Dedifferentiated amniotic fluid mesenchymal stem cell (primary cell): ENCODE measurements around the gene NBPF4.
"Not testable (repeated sequence)": the region's sequence is repeated elsewhere in the genome, so short reads cannot be mapped to it uniquely, and the experiment has no call there.

Experiments
- DNase-seq: peaks from one replicate; pipeline ENCODE4 v3.0.0-alpha.2; 2016; ENCODE audit errors: extremely low spot score

The NBPF4 gene, protein sequence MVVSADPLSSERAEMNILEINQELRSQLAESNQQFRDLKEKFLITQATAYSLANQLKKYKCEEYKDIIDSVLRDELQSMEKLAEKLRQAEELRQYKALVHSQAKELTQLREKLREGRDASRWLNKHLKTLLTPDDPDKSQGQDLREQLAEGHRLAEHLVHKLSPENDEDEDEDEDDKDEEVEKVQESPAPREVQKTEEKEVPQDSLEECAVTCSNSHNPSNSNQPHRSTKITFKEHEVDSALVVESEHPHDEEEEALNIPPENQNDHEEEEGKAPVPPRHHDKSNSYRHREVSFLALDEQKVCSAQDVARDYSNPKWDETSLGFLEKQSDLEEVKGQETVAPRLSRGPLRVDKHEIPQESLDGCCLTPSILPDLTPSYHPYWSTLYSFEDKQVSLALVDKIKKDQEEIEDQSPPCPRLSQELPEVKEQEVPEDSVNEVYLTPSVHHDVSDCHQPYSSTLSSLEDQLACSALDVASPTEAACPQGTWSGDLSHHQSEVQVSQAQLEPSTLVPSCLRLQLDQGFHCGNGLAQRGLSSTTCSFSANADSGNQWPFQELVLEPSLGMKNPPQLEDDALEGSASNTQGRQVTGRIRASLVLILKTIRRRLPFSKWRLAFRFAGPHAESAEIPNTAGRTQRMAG

DNA sequence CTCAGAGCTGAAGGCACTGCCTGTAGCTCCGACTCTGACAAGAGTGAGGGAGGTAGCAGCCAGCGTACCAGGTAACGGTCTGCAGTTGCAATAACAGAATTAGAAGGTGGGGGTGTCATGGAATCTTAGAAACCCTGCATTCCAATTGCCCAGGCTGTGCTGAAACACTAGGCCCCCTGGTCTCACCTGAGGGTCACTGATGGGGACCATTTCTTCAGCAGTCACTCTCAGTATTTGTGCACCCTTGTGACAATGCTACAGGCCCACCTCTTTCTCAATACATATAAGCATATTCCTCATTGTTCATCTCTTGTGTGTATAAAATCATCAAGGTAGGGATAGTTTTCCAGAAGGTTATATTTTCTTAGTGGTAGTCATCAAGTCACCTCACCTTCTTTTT is at the start of gene NBPF4:
Gene NBPF4, minus strand, starts transcription at position 101 of the 400 bp plus-strand sequence. CDS start 315 bp downstream, outside the sequence.
- DNase-seq: not testable (repeated sequence)

DNA sequence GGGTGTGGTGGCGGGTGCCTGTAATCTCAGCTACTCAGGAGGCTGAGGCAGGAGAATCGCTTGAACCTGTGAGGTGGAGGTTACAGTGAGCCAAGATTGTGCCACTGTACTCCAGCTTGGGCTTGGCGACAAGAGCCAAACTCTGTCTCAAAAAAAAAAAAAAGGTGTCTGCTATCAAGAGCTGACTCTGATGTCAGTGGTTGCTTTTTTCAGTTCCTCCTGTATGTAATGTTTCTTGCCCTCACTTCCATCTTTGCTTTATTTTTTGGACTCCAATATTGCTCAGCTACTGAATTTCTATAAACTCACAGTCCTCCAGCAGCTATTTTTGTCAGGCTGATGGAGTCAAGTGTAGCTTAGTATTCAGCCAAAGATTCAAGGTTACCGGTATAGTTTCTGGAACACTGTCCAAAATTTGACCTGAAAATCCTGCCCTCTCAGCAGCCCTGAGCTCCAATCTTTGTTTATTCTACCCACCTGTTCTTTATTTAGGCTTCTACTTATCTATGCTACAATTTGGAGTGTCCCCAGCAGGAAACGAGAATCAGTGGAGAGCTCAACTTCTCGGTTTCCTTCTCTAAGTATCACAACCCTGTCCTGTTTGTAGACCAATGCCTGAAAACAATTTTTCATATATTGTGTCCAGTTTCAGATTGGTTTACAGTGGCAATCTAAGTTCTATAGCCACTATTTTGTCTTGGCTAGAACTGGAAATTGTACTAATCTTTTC is 38.8 kb upstream of the NBPF4 start:
- DNase-seq: not testable (repeated sequence)

GRCh38 chr1:108272485-108273327 is 28.8 kb upstream of the NBPF4 start:
- not testable (repeated sequence) for DNase-seq

DNA sequence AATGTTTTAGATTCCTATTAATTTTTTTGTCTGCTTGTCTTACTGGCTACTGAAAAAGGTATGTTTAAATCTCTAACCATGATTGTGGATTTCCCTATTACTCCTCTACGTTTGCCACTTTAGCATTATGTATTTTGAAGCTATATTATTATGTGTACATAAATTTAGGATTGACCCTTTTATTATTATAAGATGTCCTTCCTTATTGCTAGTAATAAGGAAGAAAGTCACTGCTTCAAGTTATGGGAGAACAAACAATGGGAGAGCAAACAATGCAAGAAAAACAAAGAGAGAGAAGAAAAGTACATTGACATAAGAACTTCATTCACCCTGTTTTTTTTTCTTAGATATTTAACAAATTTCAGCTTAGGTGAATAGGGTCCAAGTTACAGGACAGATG is 23.2 kb upstream of the NBPF4 start:
- DNase-seq: not testable (repeated sequence)

GRCh38 chr1:108261967-108262366 is 18.1 kb upstream of the NBPF4 start:
- DNase-seq: not testable (repeated sequence)

DNA sequence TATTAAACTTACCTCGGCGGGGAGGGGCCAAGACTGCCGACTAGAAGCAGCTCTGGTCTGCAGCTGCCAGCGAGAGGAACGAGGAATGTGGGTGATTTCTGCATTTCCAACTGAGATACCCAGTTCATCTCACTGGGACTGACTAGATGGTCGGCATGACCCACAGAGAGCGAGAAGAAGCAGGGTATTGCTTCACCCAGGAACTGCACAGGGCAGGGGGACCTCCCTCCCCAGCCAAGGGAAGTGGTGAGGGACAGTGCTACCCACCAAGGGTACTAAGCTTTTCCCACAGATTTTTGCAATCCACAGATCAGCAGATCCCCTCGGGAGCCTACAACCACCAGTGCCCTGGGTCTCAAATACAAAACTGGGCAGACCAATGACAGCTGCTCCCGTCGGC is 17.6 kb upstream of the NBPF4 start:
- DNase-seq: not testable (repeated sequence)

DNA sequence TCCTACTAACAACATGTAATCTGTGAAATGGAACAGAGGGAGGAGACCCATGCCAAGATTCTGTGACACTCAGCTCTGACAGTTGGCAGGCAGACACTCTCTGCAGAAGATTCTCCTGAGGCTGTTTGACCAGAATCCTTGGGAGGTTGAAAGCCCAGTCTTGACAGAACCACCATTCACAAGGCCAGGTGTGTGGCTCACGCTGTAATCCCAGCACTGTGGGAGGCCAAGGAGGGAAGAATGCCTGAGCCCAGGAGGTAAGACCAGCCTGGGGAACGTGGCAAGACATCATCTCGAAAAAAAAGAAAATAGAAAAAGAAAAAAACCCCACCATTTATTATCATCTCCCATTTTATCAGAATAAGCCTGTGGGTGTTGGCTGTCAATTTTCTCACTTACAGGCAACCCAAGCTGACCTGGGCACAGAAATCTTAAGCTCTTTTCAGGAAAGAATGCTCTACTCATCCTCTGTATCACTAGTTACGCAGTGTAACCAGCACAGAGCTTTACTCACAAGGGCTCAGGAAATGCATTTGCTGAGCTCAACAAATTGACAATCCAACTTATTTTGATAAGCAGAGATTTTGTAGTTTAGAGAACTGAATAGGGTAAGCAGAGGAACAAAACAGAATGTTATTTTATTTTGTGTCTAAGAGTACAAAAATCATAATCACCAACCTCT is 16.8 kb upstream of the NBPF4 start:
- DNase-seq: not testable (repeated sequence)

DNA sequence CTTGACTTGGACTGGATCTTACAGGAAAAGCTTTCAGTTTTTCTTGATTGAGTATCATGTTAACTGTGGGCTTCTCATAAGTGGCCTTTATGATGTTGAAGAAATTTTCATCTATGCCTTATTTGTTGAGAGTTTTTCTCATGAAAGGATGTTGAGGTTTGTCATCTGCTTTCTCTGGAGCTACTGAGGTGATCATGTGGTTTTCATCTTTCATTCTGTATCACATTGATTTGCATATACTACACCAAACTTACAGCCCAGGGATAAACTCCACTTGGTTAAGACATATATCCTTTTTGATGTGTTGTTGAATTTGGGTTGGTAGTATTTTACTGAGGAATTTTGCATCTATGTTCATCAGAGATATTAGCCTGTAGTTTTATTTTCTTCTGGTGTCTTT is 11.6 kb upstream of the NBPF4 start:
- not testable (repeated sequence) for DNase-seq

DNA sequence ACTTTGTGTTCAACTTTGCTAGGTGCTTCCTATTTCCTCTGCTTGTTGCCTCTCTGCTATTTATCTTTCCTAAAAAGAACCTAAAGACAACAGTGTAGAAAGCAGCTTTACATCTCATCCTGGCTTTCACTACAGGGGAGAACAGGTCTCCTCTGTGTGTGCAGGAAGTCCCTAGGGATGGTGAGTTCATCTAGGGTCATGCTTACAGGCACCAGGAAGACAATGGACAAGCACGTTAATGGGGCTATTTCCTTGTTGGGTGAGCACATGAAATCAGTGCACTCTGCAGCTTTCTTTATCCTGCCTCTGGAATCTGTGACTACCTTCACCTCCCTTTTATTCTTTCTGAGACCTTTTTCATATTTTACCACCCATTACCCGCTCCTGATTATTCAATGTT is 4.5 kb downstream of the NBPF4 start:
- DNase-seq: not testable (repeated sequence)

DNA sequence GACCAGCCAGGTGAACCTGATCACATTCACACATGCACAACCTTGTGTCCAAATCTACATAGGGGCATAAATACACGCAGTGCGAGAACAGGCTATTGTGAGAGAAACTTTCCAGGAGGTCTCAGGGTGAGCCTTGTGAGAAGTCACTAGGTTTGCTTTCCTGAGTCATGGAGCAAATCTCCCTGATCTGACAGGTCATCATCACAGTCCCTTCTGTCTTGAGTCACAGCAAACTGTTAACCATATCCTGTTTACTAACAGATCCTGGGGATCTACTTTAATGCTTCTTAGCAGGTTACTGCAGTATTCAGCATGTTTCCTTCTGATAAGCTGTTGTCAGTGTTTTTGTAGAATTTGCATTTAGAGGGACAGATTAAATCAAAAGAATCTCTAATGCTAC is 8.6 kb downstream of the NBPF4 start:
- not testable (repeated sequence) for DNase-seq

DNA sequence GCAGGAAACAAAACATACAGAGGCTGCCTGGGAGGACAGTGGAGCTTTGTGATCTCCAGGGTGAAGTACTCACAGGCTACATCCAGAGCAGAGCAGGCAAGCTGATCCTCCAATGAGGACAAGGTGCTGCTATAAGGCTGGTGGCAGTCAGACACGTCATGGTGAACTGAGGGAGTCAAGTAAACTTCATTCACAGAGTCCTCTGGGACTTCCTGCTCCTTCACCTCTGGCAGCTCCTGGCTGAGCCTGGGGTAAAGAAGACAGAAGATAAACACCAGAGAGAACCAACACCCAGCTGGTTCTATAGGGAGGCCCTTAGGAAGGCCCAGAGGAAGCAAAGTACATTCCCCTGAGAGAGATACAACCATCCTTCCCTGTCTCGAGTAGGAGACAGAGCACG is 11.7 kb downstream of the NBPF4 start:
- DNase-seq: not testable (repeated sequence)

- DNase-seq: not testable (repeated sequence)
These were observed 13.9 kb downstream of the NBPF4 start for GRCh38 chr1:108229976-108230375.

DNA sequence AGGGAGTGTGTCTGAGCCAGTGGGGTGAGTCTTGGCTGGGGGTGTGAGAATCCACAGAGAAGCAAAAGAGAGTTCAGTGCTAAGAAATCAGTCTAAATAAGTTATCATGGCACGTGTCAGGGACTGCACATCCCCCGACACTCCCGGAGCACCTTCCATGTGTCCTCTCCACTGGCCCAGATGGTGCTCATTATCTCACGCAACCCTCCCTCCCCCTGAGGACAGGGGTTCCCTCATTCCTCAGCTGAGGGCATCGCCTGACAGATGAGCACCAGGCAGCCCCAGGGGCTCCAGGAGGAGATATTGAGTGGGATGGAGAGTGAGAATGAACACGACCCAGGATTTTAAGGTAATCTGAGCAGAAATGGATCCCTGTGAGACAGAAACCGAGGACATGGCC is 16.1 kb downstream of the NBPF4 start:
- not testable (repeated sequence) for DNase-seq

DNA sequence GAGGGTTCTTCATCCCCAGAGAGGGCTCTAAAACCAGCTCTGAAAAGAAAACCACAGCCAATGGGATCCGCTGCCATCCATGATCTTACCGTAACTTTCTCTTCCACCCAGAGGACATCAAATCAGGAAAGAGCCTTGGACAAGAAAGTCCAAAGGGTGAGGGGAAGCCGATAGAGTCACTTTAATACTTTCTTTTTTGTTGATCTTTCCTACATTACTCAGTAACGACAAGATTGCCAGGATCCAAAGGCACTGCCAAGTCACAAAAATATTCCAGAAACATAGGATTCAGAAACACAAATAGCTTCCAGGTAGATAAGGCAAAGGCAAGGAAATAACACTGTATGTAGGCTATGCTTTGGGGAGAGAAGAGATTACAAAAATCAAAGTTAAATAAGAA is 17.0 kb downstream of the NBPF4 start:
- not testable (repeated sequence) for DNase-seq

GRCh38 chr1:108223226-108223625 is 20.6 kb downstream of the NBPF4 start:
- DNase-seq: not testable (repeated sequence)

- not testable (repeated sequence) for DNase-seq
These were observed 26.2 kb downstream of the NBPF4 start for GRCh38 chr1:108217515-108218174.

GRCh38 chr1:108217007-108217406 is 26.9 kb downstream of the NBPF4 start:
- not testable (repeated sequence) for DNase-seq

- not testable (repeated sequence) for DNase-seq
These were observed 27.6 kb downstream of the NBPF4 start for GRCh38 chr1:108216028-108216890.
